ENCODE data around the gene SPON1. TPM values are rescaled to one million over a fixed set of nuclear protein-coding genes. Genes with fewer than 3 reads are reported as not detected.
A peak's percentile ranks its signal among the peaks of the same experiment; 100 is the strongest.

Gene SPON1
- total and polyA plus RNA-seq, 10 of the 15 experiments (the other 5 are each of a cell fraction or from before 2014, with no cell fraction given), result 0.13 to 1.1 (median 0.18) TPM; not detected in 5

DNA sequence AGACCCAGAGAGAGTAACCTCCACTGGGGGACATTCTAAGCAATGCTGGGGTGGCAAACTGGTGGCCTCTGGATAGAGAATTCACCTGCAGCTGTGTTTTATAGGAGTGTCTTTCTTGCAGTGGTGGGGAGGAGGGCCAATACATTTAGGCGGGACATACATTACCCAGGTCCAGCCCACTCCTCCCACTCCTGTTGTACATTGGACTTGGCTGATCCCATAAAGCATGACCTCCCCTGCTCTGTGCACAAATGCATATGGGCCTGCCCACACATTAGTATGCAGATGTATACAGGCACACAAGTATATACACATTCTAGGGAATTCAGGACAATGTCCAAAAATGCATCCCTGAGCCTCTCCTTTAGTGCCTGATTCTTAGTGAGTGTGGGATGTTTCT lies 297.4 kb downstream of the SPON1 start:
- no peaks in the 10 kb centered on the region for H3K27me3 ChIP-seq (replicated peaks in 1 of 2; ENCODE audit: control insufficient read depth in 2 of 2, insufficient read depth in 2 of 2, low read length in 1 of 2)
- BruUV-seq (replicated peaks), result no TSS peak
- no peaks in the 10 kb centered on the region for H4K20me1 ChIP-seq (ENCODE audit: control insufficient read depth, insufficient read depth)
- H3K36me3 ChIP-seq (ENCODE audit: control insufficient read depth in 2 of 2, insufficient read depth in 2 of 2, low read length in 1 of 2), result no peaks in the 10 kb centered on the region
- no peak for FAIRE-seq
- H3K4me3 ChIP-seq, result no peak overlapping the region
- WGBS (ENCODE audit: insufficient coverage, insufficient replicate concordance, low lambda C conversion rate, missing lambda C conversion rate), result 50% methylated on average over 1 of the region's 1 CpG
- H3K9ac ChIP-seq (ENCODE audit: control insufficient read depth, insufficient read depth, low read length), result no peak overlapping the region
- SMC1A ChIA-PET (ENCODE audit: uncharacterized antibody, unreplicated experiment), result no interaction called here
- H3K4me1 ChIP-seq (ENCODE audit: control insufficient read depth, insufficient read depth, low read length), result no peaks in the 10 kb centered on the region
- DNase-seq (ENCODE audit: low read depth, low spot score), result no peak
- no peak overlapping the region for H3K4me2 ChIP-seq (ENCODE audit: control insufficient read depth, insufficient read depth)
- H3K79me2 ChIP-seq (ENCODE audit: control insufficient read depth, insufficient read depth, low read length), result no peaks in the 10 kb centered on the region
- ATAC-seq, result peak; percentile 10; the same call in 2 of the 3 replicates
- intact Hi-C loops (cut with micrococcal nuclease; ENCODE audit: unreplicated experiment) (no loop called here), in situ Hi-C loops (cut with MboI) (no loop called here)
- no peak overlapping the region for H2AFZ ChIP-seq (ENCODE audit: control insufficient read depth, low read depth, low read length)
- no peak overlapping the region for H3K27ac ChIP-seq (ENCODE audit: control insufficient read depth, insufficient read depth)
- RAD21 ChIA-PET (ENCODE audit: unreplicated experiment), result no interaction called here
- CTCF ChIA-PET, result no interaction called here
- POLR2A ChIA-PET, result no interaction called here
- H3K9me3 ChIP-seq (replicated peaks; ENCODE audit: control insufficient read depth, insufficient read depth, low read length), result no peaks in the 10 kb centered on the region
- no peak for TF ChIP-seq POLR2AphosphoS2 (IDR thresholded peaks at IDR 0.05; ENCODE audit: low read depth, low read length)
- no peak for TF ChIP-seq NFIC (IDR thresholded peaks at IDR 0.05; ENCODE audit: low read depth, low read length)
- TF ChIP-seq, protein P1, sequence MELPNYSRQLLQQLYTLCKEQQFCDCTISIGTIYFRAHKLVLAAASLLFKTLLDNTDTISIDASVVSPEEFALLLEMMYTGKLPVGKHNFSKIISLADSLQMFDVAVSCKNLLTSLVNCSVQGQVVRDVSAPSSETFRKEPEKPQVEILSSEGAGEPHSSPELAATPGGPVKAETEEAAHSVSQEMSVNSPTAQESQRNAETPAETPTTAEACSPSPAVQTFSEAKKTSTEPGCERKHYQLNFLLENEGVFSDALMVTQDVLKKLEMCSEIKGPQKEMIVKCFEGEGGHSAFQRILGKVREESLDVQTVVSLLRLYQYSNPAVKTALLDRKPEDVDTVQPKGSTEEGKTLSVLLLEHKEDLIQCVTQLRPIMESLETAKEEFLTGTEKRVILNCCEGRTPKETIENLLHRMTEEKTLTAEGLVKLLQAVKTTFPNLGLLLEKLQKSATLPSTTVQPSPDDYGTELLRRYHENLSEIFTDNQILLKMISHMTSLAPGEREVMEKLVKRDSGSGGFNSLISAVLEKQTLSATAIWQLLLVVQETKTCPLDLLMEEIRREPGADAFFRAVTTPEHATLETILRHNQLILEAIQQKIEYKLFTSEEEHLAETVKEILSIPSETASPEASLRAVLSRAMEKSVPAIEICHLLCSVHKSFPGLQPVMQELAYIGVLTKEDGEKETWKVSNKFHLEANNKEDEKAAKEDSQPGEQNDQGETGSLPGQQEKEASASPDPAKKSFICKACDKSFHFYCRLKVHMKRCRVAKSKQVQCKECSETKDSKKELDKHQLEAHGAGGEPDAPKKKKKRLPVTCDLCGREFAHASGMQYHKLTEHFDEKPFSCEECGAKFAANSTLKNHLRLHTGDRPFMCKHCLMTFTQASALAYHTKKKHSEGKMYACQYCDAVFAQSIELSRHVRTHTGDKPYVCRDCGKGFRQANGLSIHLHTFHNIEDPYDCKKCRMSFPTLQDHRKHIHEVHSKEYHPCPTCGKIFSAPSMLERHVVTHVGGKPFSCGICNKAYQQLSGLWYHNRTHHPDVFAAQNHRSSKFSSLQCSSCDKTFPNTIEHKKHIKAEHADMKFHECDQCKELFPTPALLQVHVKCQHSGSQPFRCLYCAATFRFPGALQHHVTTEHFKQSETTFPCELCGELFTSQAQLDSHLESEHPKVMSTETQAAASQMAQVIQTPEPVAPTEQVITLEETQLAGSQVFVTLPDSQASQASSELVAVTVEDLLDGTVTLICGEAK (IDR thresholded peaks at IDR 0.05; ENCODE audit: borderline replicate concordance), result no peak
- no peak for TF ChIP-seq CBX3 (IDR thresholded peaks at IDR 0.05; ENCODE audit: borderline replicate concordance, low read depth)
- TF ChIP-seq, protein P2, sequence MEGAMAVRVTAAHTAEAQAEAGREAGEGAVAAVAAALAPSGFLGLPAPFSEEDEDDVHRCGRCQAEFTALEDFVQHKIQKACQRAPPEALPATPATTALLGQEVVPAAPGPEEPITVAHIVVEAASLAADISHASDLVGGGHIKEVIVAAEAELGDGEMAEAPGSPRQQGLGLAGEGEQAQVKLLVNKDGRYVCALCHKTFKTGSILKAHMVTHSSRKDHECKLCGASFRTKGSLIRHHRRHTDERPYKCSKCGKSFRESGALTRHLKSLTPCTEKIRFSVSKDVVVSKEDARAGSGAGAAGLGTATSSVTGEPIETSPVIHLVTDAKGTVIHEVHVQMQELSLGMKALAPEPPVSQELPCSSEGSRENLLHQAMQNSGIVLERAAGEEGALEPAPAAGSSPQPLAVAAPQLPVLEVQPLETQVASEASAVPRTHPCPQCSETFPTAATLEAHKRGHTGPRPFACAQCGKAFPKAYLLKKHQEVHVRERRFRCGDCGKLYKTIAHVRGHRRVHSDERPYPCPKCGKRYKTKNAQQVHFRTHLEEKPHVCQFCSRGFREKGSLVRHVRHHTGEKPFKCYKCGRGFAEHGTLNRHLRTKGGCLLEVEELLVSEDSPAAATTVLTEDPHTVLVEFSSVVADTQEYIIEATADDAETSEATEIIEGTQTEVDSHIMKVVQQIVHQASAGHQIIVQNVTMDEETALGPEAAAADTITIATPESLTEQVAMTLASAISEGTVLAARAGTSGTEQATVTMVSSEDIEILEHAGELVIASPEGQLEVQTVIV (IDR thresholded peaks at IDR 0.05; ENCODE audit: borderline replicate concordance, partially characterized antibody), result no peak
- no peak for TF ChIP-seq IRF4 (IDR thresholded peaks at IDR 0.05; ENCODE audit: low read depth, low read length)
- TF ChIP-seq, protein P3, sequence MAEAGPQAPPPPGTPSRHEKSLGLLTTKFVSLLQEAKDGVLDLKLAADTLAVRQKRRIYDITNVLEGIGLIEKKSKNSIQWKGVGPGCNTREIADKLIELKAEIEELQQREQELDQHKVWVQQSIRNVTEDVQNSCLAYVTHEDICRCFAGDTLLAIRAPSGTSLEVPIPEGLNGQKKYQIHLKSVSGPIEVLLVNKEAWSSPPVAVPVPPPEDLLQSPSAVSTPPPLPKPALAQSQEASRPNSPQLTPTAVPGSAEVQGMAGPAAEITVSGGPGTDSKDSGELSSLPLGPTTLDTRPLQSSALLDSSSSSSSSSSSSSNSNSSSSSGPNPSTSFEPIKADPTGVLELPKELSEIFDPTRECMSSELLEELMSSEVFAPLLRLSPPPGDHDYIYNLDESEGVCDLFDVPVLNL (IDR thresholded peaks at IDR 0.05; ENCODE audit: low read depth, low read length), result no peak
- no peak for TF ChIP-seq ETV6 (conservative IDR thresholded peaks at IDR 0.05 in 1 of 2, IDR thresholded peaks at IDR 0.05 in 1 of 2; ENCODE audit: borderline replicate concordance in 1 of 2, low read depth in 1 of 2)
- TF ChIP-seq KAT2A (conservative IDR thresholded peaks at IDR 0.05; ENCODE audit: control insufficient read depth, low read depth, low read length), result no peak
- TF ChIP-seq ZNF24 (IDR thresholded peaks at IDR 0.05), result no peak
- no peak for TF ChIP-seq RBBP5 (conservative IDR thresholded peaks at IDR 0.05)
- TF ChIP-seq ESRRA (IDR thresholded peaks at IDR 0.05; ENCODE audit: low read length), result no peak
- TF ChIP-seq, protein P4, sequence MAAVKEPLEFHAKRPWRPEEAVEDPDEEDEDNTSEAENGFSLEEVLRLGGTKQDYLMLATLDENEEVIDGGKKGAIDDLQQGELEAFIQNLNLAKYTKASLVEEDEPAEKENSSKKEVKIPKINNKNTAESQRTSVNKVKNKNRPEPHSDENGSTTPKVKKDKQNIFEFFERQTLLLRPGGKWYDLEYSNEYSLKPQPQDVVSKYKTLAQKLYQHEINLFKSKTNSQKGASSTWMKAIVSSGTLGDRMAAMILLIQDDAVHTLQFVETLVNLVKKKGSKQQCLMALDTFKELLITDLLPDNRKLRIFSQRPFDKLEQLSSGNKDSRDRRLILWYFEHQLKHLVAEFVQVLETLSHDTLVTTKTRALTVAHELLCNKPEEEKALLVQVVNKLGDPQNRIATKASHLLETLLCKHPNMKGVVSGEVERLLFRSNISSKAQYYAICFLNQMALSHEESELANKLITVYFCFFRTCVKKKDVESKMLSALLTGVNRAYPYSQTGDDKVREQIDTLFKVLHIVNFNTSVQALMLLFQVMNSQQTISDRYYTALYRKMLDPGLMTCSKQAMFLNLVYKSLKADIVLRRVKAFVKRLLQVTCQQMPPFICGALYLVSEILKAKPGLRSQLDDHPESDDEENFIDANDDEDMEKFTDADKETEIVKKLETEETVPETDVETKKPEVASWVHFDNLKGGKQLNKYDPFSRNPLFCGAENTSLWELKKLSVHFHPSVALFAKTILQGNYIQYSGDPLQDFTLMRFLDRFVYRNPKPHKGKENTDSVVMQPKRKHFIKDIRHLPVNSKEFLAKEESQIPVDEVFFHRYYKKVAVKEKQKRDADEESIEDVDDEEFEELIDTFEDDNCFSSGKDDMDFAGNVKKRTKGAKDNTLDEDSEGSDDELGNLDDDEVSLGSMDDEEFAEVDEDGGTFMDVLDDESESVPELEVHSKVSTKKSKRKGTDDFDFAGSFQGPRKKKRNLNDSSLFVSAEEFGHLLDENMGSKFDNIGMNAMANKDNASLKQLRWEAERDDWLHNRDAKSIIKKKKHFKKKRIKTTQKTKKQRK (IDR thresholded peaks at IDR 0.05; ENCODE audit: low read depth, low read length), result no peak
- TF ChIP-seq CREB1 (IDR thresholded peaks at IDR 0.05; ENCODE audit: low read depth), result no peak
